ENCODE data around the gene TNS3. TPM values are rescaled to one million over a fixed set of nuclear protein-coding genes. Genes with fewer than 3 reads are reported as not detected.
"Not testable (repeated sequence)": the region's sequence is repeated elsewhere in the genome, so short reads cannot be mapped to it uniquely, and the experiment has no call there.

The TNS3 gene
- 61.7 and 63.4 TPM in 2 replicates for total RNA-seq (2014; rRNA removed; shearing (Covaris generic))
- 68.2 and 85.6 TPM in 2 replicates for polyA plus RNA-seq (2015; cell fraction: cytosol; rRNA removed)
- polyA plus RNA-seq (2015; cell fraction: nucleus; rRNA removed) = 40.5 and 57.7 TPM in 2 replicates

- no peak for DNase-seq (ENCODE audit: low read depth, low spot score)
- in situ Hi-C loops (cut with HindIII; ENCODE audit: low pct_unique_long_range_greater_than_20kb, low sequenced_read_pairs) = no loop called here
Measured at GRCh38 chr7:47581804-47582763, at the start of gene TNS3. Gene TNS3 (minus strand): TSS chr7:47582111. CDS start chr7:47439636, 142,475 bp downstream.

DNA sequence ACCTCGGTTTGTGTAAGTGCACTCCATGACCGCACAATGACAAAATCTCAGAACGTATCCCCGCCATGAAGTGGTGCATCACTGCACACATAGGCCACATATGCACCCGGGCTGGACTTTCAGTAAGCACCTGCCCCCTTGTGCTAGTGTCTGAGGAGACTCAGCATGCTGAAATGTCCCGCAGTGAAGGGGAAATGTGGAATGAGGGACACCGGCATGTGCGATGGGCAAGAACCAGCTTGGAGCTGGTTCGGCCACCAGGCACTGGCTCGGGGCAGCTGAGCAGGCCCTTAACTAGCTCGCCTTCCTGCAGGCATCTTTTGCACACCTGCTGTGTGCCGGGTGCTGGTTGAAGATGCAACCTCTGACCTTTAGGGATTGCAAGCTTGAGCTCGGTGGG is 49.8 kb upstream of the TNS3 start:
- in situ Hi-C loops (cut with HindIII; ENCODE audit: low pct_unique_long_range_greater_than_20kb, low sequenced_read_pairs) = no loop called here

GRCh38 chr7:47627580-47628283 is 45.8 kb upstream of the TNS3 start:
- DNase-seq (ENCODE audit: low read depth, low spot score) = no peak
- in situ Hi-C loops (cut with HindIII; ENCODE audit: low pct_unique_long_range_greater_than_20kb, low sequenced_read_pairs) = no loop called here

More for the DNA sequence above, 49.8 kb upstream of the TNS3 start:
- DNase-seq (ENCODE audit: low read depth, low spot score) = no peak

GRCh38 chr7:47625861-47626715 is 44.2 kb upstream of the TNS3 start:
- in situ Hi-C loops (cut with HindIII; ENCODE audit: low pct_unique_long_range_greater_than_20kb, low sequenced_read_pairs) = no loop called here
- no peak for DNase-seq (ENCODE audit: low read depth, low spot score)

GRCh38 chr7:47624689-47625088 is 42.8 kb upstream of the TNS3 start:
- in situ Hi-C loops (cut with HindIII; ENCODE audit: low pct_unique_long_range_greater_than_20kb, low sequenced_read_pairs) = no loop called here
- DNase-seq (ENCODE audit: low read depth, low spot score) = no peak

GRCh38 chr7:47622946-47623640 is 41.2 kb upstream of the TNS3 start:
- no peak for DNase-seq (ENCODE audit: low read depth, low spot score)
- in situ Hi-C loops (cut with HindIII; ENCODE audit: low pct_unique_long_range_greater_than_20kb, low sequenced_read_pairs) = no loop called here

DNA sequence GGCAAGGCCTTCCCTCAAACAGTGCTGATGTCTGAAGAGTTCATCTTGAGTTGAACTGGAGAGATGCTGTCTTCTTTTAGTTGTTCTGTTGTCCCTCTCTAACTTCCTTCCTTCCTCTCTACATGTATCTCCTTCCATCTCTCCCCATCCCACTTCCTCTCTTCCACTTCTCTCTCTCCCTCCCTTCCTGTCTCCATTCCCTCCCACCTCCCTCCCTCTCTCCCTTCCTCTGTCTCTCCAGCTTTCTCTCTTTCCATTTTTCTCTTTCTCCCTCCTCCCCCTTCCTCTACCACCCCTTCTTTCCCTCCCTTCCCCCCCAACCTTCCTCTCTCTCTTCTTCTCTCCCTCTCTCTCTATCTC is 40.7 kb upstream of the TNS3 start:
- no peak for DNase-seq (ENCODE audit: low read depth, low spot score)
- in situ Hi-C loops (cut with HindIII; ENCODE audit: low pct_unique_long_range_greater_than_20kb, low sequenced_read_pairs) = no loop called here

DNA sequence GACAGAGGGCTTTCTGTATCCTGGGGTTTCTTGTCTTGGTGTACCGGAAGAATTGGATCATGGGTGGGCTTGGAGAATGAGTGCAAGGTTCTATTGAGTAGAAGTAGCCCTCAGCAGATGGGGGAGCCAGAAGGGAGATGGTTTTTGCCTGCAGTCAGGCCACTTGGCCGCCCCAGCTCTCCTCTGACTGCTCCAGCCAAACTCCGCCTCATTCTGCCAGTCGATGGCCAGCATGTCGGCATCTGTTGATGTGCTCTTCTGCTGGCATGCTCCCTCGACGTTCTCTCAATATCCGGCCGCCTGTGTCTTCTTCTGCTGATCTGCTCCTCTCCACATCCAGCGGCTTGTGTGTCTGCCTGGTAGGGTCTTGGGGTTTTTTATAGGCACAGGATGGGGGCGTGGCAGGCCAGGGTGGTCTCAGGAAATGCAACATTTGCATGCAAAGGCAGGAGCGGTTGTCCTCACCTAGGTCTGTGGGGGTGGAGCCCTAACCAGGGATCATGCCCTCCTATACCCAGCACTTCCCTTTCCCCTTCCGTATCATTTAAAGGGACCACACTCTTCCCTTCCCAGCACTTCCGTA is 40.2 kb upstream of the TNS3 start:
- DNase-seq (ENCODE audit: low read depth, low spot score) = no peak
- in situ Hi-C loops (cut with HindIII; ENCODE audit: low pct_unique_long_range_greater_than_20kb, low sequenced_read_pairs) = no loop called here

GRCh38 chr7:47621347-47621746 is 39.4 kb upstream of the TNS3 start:
- in situ Hi-C loops (cut with HindIII; ENCODE audit: low pct_unique_long_range_greater_than_20kb, low sequenced_read_pairs) = no loop called here
- DNase-seq (ENCODE audit: low read depth, low spot score) = no peak

- DNase-seq (ENCODE audit: low read depth, low spot score) = no peak
- in situ Hi-C loops (cut with HindIII; ENCODE audit: low pct_unique_long_range_greater_than_20kb, low sequenced_read_pairs) = no loop called here
Measured at GRCh38 chr7:47619806-47620205, 37.9 kb upstream of the TNS3 start.

- in situ Hi-C loops (cut with HindIII; ENCODE audit: low pct_unique_long_range_greater_than_20kb, low sequenced_read_pairs) = no loop called here
- DNase-seq (ENCODE audit: low read depth, low spot score) = no peak
Measured at GRCh38 chr7:47617131-47617530, 35.2 kb upstream of the TNS3 start.

- DNase-seq (ENCODE audit: low read depth, low spot score) = no peak
- in situ Hi-C loops (cut with HindIII; ENCODE audit: low pct_unique_long_range_greater_than_20kb, low sequenced_read_pairs) = no loop called here
Measured at GRCh38 chr7:47614450-47614849, 32.5 kb upstream of the TNS3 start.

- in situ Hi-C loops (cut with HindIII; ENCODE audit: low pct_unique_long_range_greater_than_20kb, low sequenced_read_pairs) = no loop called here
- DNase-seq (ENCODE audit: low read depth, low spot score) = no peak
Measured at GRCh38 chr7:47611045-47611511, 29.2 kb upstream of the TNS3 start.

- in situ Hi-C loops (cut with HindIII; ENCODE audit: low pct_unique_long_range_greater_than_20kb, low sequenced_read_pairs) = no loop called here
- DNase-seq (ENCODE audit: low read depth, low spot score) = no peak
Measured at GRCh38 chr7:47610506-47611044, 28.7 kb upstream of the TNS3 start.

- in situ Hi-C loops (cut with HindIII; ENCODE audit: low pct_unique_long_range_greater_than_20kb, low sequenced_read_pairs) = no loop called here
- DNase-seq (ENCODE audit: low read depth, low spot score) = no peak
Measured at GRCh38 chr7:47609803-47610452, 28.0 kb upstream of the TNS3 start.

GRCh38 chr7:47606593-47607046 is 24.7 kb upstream of the TNS3 start:
- in situ Hi-C loops (cut with HindIII; ENCODE audit: low pct_unique_long_range_greater_than_20kb, low sequenced_read_pairs) = not testable (repeated sequence)

More at GRCh38 chr7:47606593-47607046, 24.7 kb upstream of the TNS3 start:
- DNase-seq (ENCODE audit: low read depth, low spot score) = not testable (repeated sequence)

Measured in SK-MEL-5 (cell line).